HepG2 (cell line): ENCODE measurements around the gene TTLL8. TPM values are rescaled to one million over a fixed set of nuclear protein-coding genes. Genes with fewer than 3 reads are reported as not detected.

Source experiments
- DNMT3B ChIP-seq: conservative IDR thresholded peaks from 2 replicates; pipeline ENCODE4 v1.6.1; 2016; ENCODE audit warnings: missing biosample characterization, control low read depth
- ELF4 ChIP-seq: sonication (generic); formaldehyde crosslinking; IDR thresholded peaks from 2 replicates; pipeline ENCODE4 v1.5.0; 2020; ENCODE audit warnings: missing genetic modification reagents, mild to moderate bottlenecking, moderate library complexity, borderline replicate concordance
- HNRNPUL1 ChIP-seq: fragments of 200-400 bp; formaldehyde crosslinking; IDR thresholded peaks from 2 replicates; pipeline ENCODE4 v1.6.1; 2017; ENCODE audit warnings: low read depth, mild to moderate bottlenecking, low read length, moderate library complexity
- KDM3A ChIP-seq: IDR thresholded peaks from 2 replicates; pipeline ENCODE4 v1.6.1; 2018; ENCODE audit warnings: low read depth, missing compliant biosample characterization
- PHF21A ChIP-seq: sonication (generic); formaldehyde crosslinking; IDR thresholded peaks from 2 replicates; pipeline ENCODE4 v1.5.0; 2020; ENCODE audit warnings: mild to moderate bottlenecking, missing genetic modification reagents
- POLR2G ChIP-seq: fragments of 200-400 bp; formaldehyde crosslinking; IDR thresholded peaks from 2 replicates; pipeline ENCODE4 v1.6.1; 2018; ENCODE audit warnings: mild to moderate bottlenecking, low read depth, low read length, moderate library complexity
- ZBTB8A ChIP-seq: sonication (generic); formaldehyde crosslinking; IDR thresholded peaks from 2 replicates; pipeline ENCODE4 v1.4.0; 2020; ENCODE audit warnings: mild to moderate bottlenecking, low read depth, missing genetic modification reagents, borderline replicate concordance
- ZNF138 ChIP-seq: sonication (generic); formaldehyde crosslinking; IDR thresholded peaks from 2 replicates; pipeline ENCODE4 v1.5.0; 2020; ENCODE audit warnings: mild to moderate bottlenecking, low read depth, missing genetic modification reagents
- ZNF230 ChIP-seq: sonication (generic); formaldehyde crosslinking; IDR thresholded peaks from 2 replicates; pipeline ENCODE4 v1.4.0; 2020; ENCODE audit warnings: mild to moderate bottlenecking, missing genetic modification reagents
- ZNF558 ChIP-seq: sonication (generic); formaldehyde crosslinking; IDR thresholded peaks from 2 replicates; pipeline ENCODE4 v1.9.0; 2022; ENCODE audit warnings: mild to moderate bottlenecking, missing genetic modification reagents, borderline replicate concordance
- ZNF572 ChIP-seq: sonication (generic); formaldehyde crosslinking; IDR thresholded peaks from 2 replicates; pipeline ENCODE4 v1.5.1; 2020; ENCODE audit warnings: mild to moderate bottlenecking, missing genetic modification reagents
- ZNF724P ChIP-seq: sonication (generic); formaldehyde crosslinking; IDR thresholded peaks from 2 replicates; pipeline ENCODE4 v1.8.0; 2022; ENCODE audit warnings: missing genetic modification reagents, borderline replicate concordance
- ZNF773 ChIP-seq: sonication (generic); formaldehyde crosslinking; IDR thresholded peaks from 2 replicates; pipeline ENCODE4 v1.4.0; 2020; ENCODE audit warnings: missing genetic modification reagents, borderline replicate concordance
- polyA plus RNA-seq, 8 experiments: library from polyadenylated mRNA; depleted of rRNA in 3 of 8; stranded (reverse) in 7 of 8; unstranded in 1 of 8; fragments of >200 nt; fragmentation: Illumina TruSeq in 4 of 8; extraction: Trizol in 4 of 8; gene quantifications; 2 replicates each; pipeline versions ENCODE4 v1.2.1 to v1.2.3, GENCODE V29; 2011 to 2016; ENCODE audit warnings: low read depth in 4 of 8, missing spikeins in 1 of 8, mixed read lengths in 1 of 8; ENCODE audit not compliant: insufficient read depth in 1 of 8
- total RNA-seq, 5 experiments: library from RNA; depleted of rRNA; stranded (reverse); fragments of >200 nt; fragmentation: Illumina TruSeq; extraction: Trizol; gene quantifications; 2 replicates each; pipeline ENCODE4 v1.2.3, GENCODE V29; 2016; ENCODE audit warnings: low read depth in 1 of 5
- TF ChIP-seq, protein P1 (sequence below): IDR thresholded peaks from 2 replicates; pipeline ENCODE4 v1.6.1; 2012; ENCODE audit warnings: low read depth, low read length, improper control_type of control experiment
- TF ChIP-seq, protein P2 (sequence below): sonication (generic); formaldehyde crosslinking; IDR thresholded peaks from 2 replicates; pipeline ENCODE4 v1.8.0; 2022; ENCODE audit warnings: low read depth, missing genetic modification reagents
- TF ChIP-seq, protein P3 (sequence below): sonication (generic); formaldehyde crosslinking; IDR thresholded peaks from 2 replicates; pipeline ENCODE4 v1.9.0; 2021; ENCODE audit warnings: missing genetic modification reagents, borderline replicate concordance
- TF ChIP-seq, protein P4 (sequence below): sonication (generic); formaldehyde crosslinking; IDR thresholded peaks from 2 replicates; pipeline ENCODE4 v1.9.0; 2022; ENCODE audit warnings: low read depth, missing genetic modification reagents
- TF ChIP-seq, protein P5 (sequence below): sonication (generic); formaldehyde crosslinking; IDR thresholded peaks from 2 replicates; pipeline ENCODE4 v1.4.0; 2020; ENCODE audit warnings: mild to moderate bottlenecking, missing genetic modification reagents
- TF ChIP-seq, protein P6 (sequence below): sonication (generic); formaldehyde crosslinking; conservative IDR thresholded peaks from 2 replicates; pipeline ENCODE4 v1.8.0; 2022; ENCODE audit warnings: low read depth, missing genetic modification reagents

The TTLL8 gene
- total and polyA plus RNA-seq, 2 of the 13 experiments (the other 11 are each of a cell fraction or from before 2014, with no cell fraction given), result not detected

DNA sequence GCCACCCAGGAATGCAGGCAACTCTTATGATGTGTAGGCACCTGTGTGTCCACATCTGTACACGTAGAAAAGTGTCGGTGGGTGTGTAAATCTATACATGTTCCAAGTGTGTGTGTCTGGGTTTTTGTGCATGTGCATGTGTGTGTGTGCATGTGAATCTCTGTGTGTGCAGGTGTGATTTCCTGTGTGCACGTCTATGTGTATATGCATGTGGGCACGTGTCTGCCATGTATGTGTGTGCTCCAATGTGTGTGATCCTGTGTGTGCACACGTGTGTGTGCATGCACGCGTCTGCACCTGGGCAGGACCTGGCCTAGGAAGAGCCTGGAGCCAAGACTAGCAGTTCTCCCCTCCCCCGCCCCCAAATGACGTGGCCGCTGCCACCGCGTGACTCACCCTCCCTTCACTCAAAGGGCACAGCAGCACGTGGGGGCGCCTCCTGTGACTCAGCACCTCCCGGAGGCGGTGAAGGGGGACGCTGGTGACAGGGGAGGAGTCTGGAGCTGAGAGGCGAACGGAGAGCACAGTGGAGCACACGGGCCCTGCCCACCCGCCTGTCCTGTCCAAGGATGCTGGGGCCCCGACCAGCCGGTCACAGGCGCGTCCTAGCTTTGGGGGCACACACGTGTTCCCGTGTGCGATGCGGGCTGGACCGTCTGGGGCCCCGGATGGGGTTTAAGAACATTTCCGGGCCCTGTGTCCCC, 87.4 kb downstream of the TTLL8 start (continued):
- TF ChIP-seq, protein P1, sequence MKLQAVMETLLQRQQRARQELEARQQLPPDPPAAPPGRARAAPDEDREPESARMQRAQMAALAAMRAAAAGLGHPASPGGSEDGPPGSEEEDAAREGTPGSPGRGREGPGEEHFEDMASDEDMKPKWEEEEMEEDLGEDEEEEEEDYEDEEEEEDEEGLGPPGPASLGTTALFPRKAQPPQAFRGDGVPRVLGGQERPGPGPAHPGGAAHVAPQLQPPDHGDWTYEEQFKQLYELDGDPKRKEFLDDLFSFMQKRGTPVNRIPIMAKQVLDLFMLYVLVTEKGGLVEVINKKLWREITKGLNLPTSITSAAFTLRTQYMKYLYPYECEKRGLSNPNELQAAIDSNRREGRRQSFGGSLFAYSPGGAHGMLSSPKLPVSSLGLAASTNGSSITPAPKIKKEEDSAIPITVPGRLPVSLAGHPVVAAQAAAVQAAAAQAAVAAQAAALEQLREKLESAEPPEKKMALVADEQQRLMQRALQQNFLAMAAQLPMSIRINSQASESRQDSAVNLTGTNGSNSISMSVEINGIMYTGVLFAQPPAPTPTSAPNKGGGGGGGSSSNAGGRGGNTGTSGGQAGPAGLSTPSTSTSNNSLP, result no peak
- TF ChIP-seq ZNF773 (CRISPR knock-in tag), result no peak
- TF ChIP-seq, protein P2, sequence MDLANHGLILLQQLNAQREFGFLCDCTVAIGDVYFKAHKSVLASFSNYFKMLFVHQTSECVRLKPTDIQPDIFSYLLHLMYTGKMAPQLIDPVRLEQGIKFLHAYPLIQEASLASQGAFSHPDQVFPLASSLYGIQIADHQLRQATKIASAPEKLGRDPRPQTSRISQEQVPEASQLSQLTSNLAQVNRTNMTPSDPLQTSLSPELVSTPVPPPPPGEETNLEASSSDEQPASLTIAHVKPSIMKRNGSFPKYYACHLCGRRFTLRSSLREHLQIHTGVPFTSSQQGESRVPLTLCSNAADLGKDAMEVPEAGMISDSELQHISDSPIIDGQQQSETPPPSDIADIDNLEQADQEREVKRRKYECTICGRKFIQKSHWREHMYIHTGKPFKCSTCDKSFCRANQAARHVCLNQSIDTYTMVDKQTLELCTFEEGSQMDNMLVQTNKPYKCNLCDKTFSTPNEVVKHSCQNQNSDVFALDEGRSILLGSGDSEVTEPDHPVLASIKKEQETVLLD (CRISPR knock-in tag), result peak; percentile 81
- TF ChIP-seq POLR2G, result peak; percentile 86
- TF ChIP-seq ELF4 (CRISPR knock-in tag), result no peak
- TF ChIP-seq, protein P3, sequence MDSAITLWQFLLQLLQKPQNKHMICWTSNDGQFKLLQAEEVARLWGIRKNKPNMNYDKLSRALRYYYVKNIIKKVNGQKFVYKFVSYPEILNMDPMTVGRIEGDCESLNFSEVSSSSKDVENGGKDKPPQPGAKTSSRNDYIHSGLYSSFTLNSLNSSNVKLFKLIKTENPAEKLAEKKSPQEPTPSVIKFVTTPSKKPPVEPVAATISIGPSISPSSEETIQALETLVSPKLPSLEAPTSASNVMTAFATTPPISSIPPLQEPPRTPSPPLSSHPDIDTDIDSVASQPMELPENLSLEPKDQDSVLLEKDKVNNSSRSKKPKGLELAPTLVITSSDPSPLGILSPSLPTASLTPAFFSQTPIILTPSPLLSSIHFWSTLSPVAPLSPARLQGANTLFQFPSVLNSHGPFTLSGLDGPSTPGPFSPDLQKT (CRISPR knock-in tag), result no peak
- TF ChIP-seq ZNF138 (CRISPR knock-in tag), result no peak
- TF ChIP-seq ZBTB8A (CRISPR knock-in tag), result no peak
- 0 out of 2 replicates have a peak, but pooled peaks have one; percentile 21 for TF ChIP-seq ZNF558 (CRISPR knock-in tag)
- TF ChIP-seq, protein P4, sequence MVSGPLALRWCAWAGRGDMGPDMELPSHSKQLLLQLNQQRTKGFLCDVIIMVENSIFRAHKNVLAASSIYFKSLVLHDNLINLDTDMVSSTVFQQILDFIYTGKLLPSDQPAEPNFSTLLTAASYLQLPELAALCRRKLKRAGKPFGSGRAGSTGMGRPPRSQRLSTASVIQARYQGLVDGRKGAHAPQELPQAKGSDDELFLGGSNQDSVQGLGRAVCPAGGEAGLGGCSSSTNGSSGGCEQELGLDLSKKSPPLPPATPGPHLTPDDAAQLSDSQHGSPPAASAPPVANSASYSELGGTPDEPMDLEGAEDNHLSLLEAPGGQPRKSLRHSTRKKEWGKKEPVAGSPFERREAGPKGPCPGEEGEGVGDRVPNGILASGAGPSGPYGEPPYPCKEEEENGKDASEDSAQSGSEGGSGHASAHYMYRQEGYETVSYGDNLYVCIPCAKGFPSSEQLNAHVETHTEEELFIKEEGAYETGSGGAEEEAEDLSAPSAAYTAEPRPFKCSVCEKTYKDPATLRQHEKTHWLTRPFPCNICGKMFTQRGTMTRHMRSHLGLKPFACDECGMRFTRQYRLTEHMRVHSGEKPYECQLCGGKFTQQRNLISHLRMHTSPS (CRISPR knock-in tag), result peak; percentile 95
- no peak for TF ChIP-seq ZNF572 (CRISPR knock-in tag)
- TF ChIP-seq ZNF724P (CRISPR knock-in tag), result peak; percentile 69; the same call in 1 of the 2 replicates
- TF ChIP-seq ZNF230 (CRISPR knock-in tag), result no peak
- TF ChIP-seq, protein P5, sequence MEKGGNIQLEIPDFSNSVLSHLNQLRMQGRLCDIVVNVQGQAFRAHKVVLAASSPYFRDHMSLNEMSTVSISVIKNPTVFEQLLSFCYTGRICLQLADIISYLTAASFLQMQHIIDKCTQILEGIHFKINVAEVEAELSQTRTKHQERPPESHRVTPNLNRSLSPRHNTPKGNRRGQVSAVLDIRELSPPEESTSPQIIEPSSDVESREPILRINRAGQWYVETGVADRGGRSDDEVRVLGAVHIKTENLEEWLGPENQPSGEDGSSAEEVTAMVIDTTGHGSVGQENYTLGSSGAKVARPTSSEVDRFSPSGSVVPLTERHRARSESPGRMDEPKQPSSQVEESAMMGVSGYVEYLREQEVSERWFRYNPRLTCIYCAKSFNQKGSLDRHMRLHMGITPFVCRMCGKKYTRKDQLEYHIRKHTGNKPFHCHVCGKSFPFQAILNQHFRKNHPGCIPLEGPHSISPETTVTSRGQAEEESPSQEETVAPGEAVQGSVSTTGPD (CRISPR knock-in tag), result no peak; the same call in 1 of the 2 replicates
- TF ChIP-seq DNMT3B (CRISPR knock-in tag), result peak; percentile 91; the same call in 1 of the 2 replicates
- peak; percentile 67; the same call in 1 of the 2 replicates for TF ChIP-seq PHF21A (CRISPR knock-in tag)
- no peak for TF ChIP-seq HNRNPUL1
- TF ChIP-seq, protein P6, sequence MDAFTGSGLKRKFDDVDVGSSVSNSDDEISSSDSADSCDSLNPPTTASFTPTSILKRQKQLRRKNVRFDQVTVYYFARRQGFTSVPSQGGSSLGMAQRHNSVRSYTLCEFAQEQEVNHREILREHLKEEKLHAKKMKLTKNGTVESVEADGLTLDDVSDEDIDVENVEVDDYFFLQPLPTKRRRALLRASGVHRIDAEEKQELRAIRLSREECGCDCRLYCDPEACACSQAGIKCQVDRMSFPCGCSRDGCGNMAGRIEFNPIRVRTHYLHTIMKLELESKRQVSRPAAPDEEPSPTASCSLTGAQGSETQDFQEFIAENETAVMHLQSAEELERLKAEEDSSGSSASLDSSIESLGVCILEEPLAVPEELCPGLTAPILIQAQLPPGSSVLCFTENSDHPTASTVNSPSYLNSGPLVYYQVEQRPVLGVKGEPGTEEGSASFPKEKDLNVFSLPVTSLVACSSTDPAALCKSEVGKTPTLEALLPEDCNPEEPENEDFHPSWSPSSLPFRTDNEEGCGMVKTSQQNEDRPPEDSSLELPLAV, result 0 out of 2 replicates have a peak, but pooled peaks have one; percentile 72
- peak; percentile 88 for TF ChIP-seq KDM3A (CRISPR knock-in tag)
